SKM-1 (cell line): ENCODE results near the gene VCL.
"Not testable (repeated sequence)": the region's sequence is repeated elsewhere in the genome, so short reads cannot be mapped to it uniquely, and the experiment has no call there.

Experiments
- DNase-seq: peaks from one replicate; lab custom pipeline; 2025; ENCODE audit not compliant: unreplicated experiment; lab: John Stamatoyannopoulos, UW

VCL gene

GRCh38 chr10:74000892-74001669 lies 3.2 kb downstream of the VCL start:
- DNase-seq, result no peak

GRCh38 chr10:74006269-74006668 lies 8.4 kb downstream of the VCL start:
- DNase-seq, result no peak

DNA sequence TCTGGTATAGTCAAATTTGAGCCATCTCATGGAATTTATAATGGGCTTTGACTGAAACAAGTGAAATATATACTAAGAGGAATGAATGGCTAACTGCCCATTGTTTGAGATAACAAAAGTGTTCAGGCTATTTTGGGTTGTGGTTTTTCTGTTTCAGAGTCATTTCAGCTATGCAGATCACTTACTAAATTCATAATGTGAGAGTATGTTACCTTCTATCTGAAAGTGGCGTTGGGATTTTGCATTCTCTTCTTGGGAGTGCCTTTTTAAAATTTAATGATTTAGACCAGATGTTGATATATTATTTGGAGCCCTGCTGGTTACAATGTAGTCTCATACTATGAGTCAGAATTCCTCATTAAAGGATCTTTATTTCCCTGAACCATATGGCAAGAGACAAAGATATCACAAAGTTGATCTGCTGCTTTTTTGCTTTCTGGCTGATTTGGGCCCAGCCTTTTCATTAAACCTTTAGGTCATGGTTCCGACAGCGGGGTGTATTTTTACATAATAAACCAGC lies 10.4 kb downstream of the VCL start:
- no peak for DNase-seq

- peak; percentile 39 for DNase-seq
Measured at GRCh38 chr10:74011017-74011416, 13.1 kb downstream of the VCL start.

- no peak for DNase-seq
Measured at GRCh38 chr10:74011770-74012169, 13.9 kb downstream of the VCL start.

- no peak for DNase-seq
Measured at GRCh38 chr10:74012480-74012879, 14.6 kb downstream of the VCL start.

DNA sequence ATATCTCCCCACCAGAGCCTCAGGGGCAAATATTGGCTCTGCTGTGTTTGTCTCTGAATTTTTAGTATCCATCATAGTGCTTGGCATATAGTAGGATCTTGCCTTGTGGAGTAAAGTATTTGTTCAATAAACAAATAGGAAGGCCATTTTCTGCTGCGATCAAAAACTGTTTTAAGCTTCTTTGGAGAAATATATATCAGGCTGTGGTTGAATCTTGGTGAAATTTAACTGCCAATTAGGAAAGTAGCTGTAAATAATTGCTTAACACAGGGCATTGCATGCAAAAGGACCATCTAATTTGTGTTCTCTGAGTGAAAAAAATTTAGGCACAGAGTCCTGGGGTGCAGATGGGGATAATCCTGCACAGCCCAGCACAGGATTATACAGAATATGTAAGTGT lies 15.1 kb downstream of the VCL start:
- no peak for DNase-seq

GRCh38 chr10:74014574-74014973 lies 16.7 kb downstream of the VCL start:
- not testable (repeated sequence) for DNase-seq

DNA sequence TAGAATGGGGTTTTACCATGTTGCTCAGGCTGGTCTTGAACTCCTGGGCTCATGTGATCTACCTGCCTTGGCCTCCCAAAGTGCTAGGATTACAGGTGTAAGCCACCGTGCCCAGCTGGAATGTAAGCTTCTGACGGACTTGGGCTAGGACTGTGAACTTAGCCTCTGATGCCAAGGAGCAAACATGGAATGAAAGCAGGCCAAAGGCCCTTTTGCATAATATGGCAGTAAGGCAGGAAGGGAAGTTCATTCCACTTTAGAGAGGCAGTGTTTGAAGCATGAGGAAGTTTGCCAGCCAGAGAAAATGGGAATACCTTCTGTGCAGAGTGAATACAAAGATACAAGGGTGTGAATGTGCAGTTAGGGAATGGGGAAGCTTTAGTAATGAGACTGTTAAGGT lies 20.3 kb downstream of the VCL start:
- no peak for DNase-seq

GRCh38 chr10:74021248-74022055 lies 23.5 kb downstream of the VCL start:
- no peak for DNase-seq

DNA sequence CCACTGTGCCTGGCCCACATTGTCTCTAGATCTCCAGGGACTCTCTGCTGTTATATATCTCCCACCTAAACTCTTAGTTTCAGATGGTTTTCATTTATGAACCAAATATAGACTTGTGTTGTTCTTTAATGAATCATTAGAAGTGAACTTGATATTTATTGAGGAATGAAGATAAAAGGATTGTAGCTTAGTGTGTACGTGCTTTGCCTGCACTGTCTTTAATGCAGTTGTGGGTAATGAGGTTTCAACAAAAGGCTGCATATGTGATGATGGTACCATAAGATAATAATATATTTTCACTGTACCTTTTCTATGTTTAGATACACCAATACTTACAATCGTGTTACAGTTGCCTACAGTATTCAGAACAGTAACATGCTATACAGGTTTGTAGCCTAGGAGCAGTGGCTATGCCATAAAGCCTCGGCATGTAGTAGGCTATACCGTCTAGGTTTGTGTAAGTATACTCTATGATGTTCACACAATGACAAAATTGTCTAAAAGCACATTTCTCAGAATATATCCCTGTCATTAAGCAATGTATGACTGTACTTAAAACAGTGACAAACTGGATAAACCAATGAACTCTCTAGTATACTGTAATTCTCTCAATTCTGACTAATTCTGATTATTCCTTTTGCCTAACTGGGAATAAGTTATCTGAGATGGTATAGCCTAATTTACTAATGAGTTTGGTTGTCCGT lies 25.2 kb downstream of the VCL start:
- DNase-seq, result no peak

GRCh38 chr10:74024600-74024999 lies 26.7 kb downstream of the VCL start:
- no peak for DNase-seq

- no peak for DNase-seq
Measured at GRCh38 chr10:74025380-74025978, 27.6 kb downstream of the VCL start.

DNA sequence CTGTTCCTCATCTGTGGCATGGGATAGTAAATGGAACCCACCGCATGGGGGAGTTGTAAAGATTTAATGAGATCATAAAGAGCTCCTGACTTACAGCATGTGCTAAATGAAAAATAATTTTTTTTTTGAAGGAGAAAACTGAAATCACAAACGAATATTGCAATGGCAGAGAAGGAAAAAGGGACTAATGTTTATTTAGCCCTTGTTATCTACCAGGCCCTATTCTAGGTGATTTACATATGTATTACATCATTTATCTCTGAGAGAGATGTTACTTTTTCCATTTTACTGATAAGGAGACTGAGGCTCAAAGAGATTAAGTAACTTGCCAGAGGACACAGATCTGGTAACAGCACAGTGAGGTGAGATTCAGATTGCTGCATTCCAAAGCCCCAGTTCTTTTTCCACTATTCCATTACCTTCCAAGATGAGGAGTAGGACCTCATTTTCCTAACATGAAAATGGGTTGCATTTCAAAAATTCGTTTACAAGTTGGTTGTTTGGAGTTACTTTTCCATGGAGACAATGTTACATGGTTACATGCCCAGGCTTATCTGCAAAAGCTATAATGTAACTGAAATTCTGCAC lies 28.6 kb downstream of the VCL start:
- DNase-seq, result no peak

DNA sequence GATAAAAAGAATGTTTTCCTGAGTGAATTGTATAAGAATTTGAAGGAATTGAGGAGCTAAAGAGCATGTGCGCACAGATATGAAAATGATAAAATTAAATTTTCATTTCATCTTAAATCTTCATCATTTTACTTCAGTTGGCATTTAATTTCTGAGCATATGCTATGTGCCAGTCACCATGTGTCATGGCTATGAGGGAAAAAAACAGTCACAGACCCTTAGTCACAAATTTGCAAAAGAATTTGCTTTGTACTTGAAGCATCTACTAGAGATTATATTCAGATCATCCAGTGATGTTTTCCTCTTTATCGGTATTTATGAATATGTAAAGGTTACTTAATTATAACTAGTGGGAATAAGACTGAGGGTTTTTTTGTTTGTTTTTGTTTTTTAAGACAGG lies 29.8 kb downstream of the VCL start:
- no peak for DNase-seq

- DNase-seq, result no peak
Measured at GRCh38 chr10:74029943-74030342, 32.0 kb downstream of the VCL start.

DNA sequence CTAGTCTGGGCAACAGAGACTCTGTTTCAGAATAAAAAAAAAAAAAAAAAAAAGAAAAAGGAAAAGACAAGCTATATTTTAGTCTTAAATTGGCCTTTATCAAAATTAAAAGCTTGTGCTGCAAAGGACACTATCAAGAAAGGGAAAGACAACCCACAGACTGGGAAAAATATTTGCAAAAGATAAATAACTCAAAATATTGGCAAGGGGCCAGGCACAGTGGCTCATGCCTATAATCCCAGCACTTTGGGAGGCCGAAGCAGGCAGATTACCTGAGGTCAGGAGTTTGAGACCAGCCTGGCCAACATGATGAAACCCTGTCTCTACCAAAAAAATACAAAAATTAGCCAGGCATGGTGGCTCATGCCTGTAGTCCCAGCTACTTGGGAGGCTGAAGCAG lies 34.3 kb downstream of the VCL start:
- DNase-seq, result not testable (repeated sequence)

DNA sequence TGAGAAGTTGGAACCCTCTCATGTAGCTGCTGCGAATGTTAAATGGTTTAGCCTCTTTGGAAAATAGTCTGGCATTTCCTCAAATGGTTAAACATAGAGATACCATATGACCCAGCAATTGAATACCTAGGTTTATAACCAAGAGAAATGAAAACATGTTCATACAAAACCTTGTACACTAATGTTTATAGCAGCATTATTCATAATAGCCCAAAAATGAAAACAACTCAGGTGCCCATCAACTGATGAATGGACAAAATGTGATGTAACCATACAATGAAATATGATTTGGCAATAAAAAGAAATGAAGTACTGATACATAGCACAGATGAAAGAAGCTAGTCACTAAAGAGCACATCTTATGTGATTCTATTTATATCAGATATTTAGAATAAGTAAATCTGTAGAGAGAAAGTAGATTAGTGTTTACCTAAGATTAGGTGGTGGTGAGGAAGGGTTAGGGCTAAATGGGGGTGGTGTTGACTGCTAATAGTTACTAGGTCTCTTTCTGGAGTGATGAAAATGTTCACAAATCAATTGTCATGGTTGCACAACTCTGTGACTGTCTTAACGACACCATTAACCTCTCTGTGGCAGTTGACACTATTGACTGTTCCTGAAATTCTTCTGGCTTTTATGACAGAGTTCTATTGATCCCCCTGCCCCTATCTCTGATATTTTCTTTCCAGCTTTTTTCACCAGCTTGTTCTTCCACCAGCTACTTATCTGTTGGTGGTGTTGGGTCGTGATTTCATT lies 35.2 kb downstream of the VCL start:
- DNase-seq, result no peak

DNA sequence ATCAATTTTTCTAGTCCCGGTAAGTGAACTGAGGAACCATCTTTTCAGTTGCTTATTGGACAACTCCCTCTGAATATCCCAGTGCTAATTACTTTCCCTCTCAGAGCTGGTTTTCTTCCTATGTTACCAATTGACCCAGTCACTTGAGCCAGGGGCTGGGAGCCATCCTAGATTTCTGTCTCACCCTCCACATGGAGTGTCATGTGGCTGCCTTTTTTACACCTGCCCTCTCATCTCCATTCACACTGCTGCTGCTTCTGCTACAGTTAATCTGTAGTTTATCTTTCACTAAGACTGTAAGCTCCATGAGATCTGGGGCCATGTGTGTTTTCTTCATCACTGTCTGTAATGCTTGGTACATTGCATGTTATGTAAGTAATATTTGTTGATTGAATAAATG lies 35.8 kb downstream of the VCL start:
- DNase-seq, result no peak

DNA sequence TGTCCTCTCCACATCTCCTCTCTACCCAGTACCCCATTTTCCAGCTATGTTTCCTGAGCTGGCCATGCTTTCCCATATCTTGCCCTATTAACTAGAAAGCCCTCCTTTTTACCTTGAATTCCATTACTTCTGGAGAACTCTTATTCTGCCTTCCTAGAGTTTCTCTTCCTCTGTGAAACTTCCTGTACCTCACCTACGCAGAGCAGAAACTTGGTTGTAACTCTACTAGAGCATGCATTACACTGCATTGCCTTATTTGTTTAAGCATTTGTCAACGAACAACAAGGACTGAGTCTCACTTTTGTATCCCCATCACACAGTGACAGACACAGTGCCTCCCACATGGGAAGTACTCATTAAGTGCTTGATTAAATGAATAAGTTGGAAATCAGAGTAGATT lies 36.4 kb downstream of the VCL start:
- no peak for DNase-seq
